Lower leg skin (tissue), 3 donors: ENCODE measurements around the gene RGP1.

Experiments
- POLR2A ChIP-seq, 2 donors: fragments of 450-650 bp; IDR thresholded peaks; one replicate each; pipeline ENCODE4 v1.6.1; 2016 to 2017; ENCODE audit warnings: antibody characterized with exemption in 2 of 2, mild to moderate bottlenecking in 1 of 2, moderate library complexity in 1 of 2
- TF ChIP-seq, protein P1 (sequence below), 3 donors: fragments of 450-650 bp; IDR thresholded peaks; one replicate each; pipeline ENCODE4 v1.5.1; 2016; ENCODE audit warnings: antibody characterized with exemption in 3 of 3, mild to moderate bottlenecking in 3 of 3, moderate library complexity in 2 of 3

DNA sequence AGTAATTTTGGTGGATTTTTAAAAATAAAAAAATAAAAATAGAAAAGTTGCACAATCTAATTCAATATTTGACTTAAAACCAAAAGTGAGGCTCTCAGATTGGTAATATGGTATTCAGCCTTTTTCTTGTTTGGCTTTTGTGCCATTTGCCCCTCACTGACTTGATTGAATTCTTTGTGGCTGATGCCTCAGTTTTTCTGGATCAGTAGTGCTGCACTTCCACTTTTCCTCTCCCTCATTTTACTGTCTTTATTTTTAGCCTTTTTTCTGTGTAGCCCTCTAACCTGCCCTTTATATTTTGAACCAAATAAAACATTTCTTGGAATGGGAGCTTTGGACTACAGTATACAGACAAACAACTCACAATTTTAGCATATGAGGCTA, 8.8 kb downstream of the RGP1 start:
- TF ChIP-seq, protein P1, sequence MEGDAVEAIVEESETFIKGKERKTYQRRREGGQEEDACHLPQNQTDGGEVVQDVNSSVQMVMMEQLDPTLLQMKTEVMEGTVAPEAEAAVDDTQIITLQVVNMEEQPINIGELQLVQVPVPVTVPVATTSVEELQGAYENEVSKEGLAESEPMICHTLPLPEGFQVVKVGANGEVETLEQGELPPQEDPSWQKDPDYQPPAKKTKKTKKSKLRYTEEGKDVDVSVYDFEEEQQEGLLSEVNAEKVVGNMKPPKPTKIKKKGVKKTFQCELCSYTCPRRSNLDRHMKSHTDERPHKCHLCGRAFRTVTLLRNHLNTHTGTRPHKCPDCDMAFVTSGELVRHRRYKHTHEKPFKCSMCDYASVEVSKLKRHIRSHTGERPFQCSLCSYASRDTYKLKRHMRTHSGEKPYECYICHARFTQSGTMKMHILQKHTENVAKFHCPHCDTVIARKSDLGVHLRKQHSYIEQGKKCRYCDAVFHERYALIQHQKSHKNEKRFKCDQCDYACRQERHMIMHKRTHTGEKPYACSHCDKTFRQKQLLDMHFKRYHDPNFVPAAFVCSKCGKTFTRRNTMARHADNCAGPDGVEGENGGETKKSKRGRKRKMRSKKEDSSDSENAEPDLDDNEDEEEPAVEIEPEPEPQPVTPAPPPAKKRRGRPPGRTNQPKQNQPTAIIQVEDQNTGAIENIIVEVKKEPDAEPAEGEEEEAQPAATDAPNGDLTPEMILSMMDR (IDR thresholded peaks at IDR 0.05) = no peak
- no peak for TF ChIP-seq POLR2A (IDR thresholded peaks at IDR 0.05)
